GM18870 (cell line): ENCODE data around the gene SIL1.
"Not testable (repeated sequence)": the region's sequence is repeated elsewhere in the genome, so short reads cannot be mapped to it uniquely, and the experiment has no call there.

ENCODE experiments used
- ATAC-seq: cut with Tn5 transposase; IDR thresholded peaks from one replicate; pipeline ENCODE4 v1.9.1; 2021; ENCODE audit warnings: moderate library complexity; ENCODE audit not compliant: unreplicated experiment

Gene SIL1

DNA sequence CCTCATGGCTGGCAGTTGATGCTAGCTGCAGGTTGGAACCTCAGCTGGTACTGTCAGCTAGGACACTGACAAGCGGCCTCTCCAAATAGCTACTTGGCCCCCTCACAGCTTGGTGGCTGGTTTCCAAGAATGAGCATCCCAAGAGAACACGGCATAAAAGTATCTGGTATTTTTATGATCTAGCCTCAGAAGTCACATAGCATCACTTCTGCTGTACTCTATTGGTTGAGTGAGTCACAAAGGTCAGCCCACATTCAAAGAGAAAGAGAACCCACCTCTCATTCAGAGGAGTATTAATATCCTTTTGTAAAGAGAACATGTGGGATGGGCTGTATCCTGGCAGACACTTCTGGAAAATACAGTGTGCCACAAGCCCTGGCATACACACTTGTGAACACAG lies 6.0 kb upstream of the SIL1 start:
- ATAC-seq = no peak

DNA sequence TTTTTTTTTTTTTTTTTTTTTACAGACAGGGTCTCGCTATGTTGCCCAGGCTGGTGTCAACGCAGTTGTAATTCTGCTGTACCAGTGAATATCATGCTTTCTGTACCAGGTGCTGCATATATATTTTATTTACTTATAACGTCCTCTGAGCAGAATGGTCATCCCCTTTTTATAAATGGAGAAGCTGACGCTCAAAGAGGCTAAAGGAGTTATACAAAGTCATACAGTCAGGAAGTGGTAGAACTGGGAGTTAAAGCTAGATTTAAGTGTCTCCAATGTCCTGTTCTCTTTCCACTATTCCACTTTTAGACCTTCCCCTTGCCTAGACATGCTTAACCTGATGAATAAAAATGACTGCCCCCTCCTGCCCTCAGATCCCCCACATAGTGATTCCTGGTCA lies 1.2 kb upstream of the SIL1 start:
- ATAC-seq = no peak

DNA sequence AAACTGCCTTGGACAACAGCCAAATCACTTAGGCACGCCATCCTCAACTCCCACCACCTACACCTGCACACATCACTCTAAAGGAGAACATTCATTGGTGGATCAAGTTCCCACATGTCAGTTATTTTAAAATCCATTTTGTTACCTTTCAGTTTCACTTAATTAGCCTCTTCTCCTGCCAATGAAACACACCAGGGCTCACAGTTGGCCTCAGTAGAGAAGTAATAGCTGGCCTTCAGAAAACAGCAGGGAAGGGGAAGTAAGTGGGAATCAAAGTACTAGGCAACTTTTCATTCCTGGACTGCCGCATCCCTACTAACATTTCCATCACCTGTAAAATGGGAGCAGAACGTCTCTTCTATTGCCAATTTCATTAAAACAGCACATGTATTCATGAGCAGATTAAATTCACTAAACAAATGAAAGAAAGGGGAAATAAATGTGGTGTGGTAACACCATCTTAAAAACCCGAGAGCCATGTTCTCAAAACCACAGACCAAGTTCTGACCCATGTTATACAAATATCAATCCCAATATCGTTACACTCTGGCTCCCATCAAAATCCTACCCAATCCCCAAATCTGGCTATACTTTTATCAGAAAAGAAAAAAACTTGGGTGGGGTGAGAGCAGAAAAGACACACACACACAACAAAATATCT lies 1.7 kb downstream of the SIL1 start:
- ATAC-seq = no peak

DNA sequence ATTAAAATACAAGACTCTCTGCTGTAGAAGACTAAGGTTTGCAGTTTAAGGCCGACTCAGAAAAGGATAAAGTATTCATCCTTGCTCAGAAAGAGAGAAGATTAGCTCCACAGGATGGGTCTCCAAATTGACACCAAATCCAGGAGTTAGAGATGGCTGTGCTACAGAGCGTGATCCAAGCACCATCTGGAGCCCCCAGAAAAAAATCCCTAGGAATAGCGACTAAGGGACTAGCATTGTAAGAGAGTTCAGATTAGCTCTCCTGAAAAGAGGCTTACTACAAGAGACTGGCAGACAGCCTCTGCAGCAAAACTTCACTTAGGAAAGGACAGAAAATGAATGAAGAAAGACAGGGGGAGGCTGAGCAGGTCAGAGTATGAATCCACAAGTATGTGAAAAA lies 3.7 kb downstream of the SIL1 start:
- no peak for ATAC-seq

DNA sequence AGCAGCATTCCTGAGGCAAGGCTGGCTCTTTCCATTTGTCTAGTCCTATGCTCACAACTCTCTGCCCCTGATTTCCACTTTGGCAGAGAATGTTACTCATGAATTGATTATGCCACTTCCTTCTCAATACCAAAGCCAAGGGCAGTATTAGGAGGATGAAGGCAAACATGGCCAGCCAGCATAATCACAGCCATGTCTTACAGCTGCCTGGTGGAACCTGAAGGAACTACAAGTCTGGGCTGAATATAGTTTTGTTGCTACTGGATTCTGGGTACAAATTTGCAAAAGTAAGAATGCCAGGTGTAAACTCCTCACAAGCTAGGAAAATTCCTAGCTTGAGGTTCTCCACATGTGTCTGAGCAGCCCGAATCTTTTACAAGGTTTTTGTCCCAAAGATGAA lies 4.2 kb downstream of the SIL1 start:
- ATAC-seq = no peak

DNA sequence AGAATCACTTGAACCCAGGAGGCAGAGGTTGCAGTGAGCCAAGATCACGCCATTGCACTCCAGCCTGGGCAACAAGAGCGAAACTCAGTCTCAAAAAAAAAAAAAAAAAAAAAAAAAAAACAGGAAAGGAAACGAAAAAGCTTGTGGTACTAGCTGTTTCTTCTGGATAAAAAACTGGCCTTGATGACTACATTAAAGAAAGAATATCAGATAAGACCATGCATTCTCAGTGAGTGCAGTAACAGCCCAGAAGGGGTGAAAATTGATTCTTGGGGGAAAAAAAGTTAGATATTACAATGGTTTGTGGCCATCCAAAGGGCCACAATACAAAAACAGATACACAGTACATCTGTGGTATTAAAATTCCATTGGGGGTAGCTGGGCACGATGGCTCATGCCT lies 5.3 kb downstream of the SIL1 start:
- ATAC-seq = not testable (repeated sequence)

DNA sequence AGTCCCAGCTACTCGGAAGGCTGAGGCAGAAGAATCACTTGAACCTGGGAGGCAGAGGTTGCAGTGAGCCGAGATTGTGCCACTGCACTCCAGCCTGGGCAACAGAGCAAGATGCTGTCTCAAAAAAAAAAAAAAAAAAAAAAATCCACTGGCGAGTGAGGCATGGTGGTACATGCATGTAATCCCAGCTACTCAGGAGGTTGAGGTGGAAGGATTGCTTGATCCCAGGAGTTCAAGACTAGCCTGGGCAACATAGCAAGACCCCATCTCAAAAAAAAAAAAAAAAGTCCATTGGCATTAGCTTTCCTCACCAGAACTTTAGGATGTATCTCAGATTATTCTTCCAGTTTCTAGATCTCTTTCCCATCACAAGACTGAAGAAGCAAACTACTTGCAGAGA lies 6.2 kb downstream of the SIL1 start:
- ATAC-seq = not testable (repeated sequence)

DNA sequence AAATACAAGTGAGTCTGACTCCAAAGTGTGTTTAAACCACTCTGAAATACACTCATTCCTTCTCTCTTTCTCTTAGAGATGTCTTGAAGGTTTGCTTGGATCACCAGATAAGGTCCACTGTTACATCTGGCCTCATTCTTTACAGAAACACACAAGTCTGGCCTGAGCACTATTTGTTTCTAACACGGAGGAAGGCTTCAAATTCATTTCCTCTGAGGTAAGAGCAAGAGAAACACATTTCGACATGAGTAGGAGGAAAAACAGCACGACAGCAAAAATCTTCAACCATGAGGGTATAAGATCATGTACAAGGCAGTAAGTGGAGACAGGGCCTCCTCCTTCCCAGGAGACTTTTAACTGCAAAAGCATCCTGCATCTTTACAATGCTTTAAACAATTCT lies 8.0 kb downstream of the SIL1 start:
- ATAC-seq = no peak

DNA sequence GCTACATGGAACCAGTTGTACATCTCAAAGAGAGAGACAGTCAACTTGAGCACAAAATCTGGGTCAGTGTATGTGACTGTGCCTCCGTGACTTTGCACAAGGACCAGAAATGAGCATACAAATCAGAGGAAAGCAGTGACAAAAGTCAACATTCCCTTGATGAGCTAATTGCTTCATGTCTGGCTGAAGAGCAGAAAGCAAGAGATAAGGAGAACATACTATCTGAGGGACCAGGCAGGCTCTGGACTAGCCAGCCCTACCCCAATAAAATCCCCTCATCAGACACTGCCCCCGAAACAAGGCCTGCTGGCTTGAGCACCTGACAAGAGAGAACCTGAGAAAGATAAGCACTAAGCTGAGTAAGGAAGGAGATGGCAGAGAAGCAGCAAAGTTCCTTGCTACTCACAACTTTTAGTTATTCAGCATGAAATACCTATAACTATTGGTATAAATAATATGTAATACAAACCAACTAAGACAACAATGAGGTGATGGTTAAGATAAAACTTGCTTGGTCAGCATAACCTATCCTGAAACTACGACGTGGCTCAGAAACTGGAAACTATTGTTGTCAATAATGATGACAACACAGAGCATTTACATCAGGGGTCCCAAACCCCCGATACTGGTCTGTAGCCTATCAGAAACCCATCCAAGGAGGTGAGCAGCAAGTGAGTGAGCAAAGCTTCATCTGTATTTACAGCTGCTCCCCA lies 9.5 kb downstream of the SIL1 start:
- no peak for ATAC-seq

DNA sequence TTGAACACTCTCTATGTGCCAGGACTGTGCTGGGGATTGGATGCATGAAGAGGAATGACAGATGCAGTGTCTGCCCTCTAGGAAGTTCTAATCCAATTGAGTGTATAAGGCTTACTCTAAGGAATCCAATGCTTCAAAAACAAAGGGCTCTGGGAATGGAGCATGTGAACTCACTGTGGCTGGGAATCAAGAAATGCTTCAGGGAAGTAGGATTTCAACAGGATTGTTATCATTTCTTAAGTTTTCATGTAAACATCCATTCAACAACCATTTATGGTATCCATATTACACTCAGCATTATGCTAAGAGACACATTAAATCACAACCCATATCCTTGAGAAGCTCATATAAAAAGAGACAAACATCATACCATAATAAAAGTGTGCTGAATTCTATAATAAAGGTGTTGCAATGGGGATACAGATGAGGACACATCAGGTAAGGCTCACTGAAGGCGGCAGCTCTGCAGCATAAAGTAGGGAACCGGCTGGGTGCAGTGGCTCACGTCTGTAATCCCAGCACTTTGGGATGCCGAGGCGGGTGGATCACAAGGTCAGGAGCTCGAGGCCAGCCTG lies 11.3 kb downstream of the SIL1 start:
- no peak for ATAC-seq

DNA sequence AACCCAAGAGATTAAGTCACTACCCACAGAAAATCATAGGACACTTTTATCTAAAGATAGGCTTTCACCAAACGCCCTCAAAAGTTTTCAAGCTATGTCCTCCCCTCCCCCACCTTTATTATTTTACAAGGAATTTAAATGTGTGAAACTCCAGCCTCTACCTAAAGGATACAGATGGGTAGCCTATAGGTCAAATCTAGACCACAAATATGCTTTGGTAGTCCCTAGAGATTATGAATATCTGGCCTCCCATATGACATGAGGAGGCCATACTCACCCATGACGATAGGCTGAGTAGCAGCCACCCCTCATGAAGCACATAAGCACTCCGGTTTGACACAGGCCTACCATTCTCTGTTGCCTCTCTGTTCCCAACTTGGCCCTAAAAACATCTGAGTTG lies 11.9 kb downstream of the SIL1 start:
- ATAC-seq = no peak

DNA sequence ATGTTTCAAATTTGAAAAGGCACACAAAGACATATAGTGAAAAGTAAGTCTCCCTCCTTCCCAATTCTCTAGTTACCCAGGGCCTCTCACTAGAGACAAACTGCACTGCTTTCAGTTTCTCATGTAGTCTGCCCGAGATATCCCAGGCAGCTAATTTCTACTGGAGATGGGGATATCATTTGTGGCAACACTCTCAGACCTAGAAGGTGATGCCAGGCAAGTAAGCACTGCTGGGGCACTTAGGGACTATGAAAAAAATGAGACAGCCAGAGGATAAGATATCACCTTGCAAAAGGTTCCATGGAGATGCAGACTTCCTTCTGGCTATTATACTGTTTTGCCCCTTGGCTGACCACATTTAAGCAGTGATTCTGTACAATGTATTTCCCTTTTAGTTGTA lies 12.6 kb downstream of the SIL1 start:
- no peak for ATAC-seq

DNA sequence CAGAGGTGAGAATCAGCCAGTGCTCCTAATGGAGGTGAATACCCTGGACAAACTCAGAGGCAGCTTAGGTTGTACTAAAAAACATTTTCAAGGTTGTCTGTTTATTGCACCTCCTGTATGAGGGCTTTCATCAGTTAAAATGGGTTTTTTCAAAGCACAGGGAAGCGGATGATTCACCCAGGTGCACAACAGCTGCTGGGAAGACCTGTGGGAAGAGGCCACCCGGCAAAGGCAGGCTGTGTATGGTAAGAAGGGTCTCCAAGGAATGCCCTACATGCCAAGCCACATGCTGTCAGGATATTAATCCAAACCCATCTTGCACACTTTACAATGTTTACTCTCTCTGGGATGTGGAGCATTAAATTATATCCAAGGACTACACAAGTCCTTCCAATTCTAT lies 14.7 kb downstream of the SIL1 start:
- ATAC-seq = no peak

DNA sequence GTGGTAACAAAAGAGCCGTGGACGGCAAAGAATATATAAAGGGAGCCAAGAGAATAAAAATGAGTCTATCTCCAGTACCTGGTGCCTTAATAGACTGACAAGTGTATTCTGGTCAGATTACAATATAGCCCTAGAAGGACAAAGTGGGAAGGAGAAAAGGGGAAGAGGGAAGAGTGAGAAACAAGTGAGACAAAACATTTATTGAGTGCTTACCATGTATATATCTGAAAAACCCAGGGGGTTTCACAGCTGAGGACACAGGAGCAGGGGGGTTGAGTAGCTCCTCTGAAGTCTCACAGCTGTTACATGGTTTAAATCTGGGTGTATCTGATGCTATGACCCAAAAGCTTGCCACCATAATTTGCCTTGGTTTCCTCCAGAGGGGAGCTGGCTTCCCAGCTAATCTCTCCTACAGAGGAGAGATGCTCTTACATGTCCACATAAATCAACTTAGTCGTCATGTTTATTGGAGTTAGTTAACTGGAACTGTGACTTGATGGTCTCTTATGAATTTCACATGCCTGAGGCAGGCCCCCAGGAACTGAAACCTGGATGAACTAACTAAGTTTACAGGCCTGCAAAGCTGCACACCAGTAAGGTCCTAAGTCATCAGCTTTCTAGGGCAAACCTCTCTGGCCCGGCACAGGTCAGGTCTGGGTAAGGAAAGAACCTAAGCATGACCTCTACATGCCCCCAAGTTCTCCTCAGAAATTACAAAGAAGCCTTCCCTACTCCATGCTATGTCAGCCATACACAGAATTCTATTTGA lies 15.5 kb downstream of the SIL1 start:
- ATAC-seq = no peak

DNA sequence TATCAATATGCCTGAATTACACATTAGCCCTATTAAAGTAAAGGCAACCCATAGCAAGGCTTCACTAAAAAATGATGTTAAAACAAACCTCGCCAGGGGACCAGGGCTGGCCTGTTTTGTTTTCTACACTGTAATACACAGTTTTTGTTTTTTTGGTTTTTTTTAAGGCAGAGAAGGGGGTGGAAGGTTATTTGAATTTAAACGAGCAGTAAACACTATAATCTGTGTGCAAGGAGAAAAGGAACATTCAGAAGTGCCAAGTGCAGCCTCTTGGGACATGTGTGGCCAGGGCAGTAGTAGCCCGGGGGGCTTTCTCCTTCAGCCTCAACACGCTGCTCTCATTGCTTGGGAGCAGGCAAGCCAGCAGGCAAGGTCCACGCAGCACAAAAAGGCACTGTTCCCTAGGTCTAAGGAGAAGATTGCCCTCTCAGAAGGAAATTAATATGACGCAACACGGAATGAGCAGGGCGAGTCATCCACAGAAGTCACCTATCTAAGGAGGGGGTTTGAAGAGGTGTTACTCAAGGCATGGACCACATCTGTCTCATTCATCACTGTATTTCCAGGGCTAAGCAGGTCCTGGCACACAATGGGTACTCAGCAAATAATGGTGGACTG lies 16.2 kb downstream of the SIL1 start:
- no peak for ATAC-seq

DNA sequence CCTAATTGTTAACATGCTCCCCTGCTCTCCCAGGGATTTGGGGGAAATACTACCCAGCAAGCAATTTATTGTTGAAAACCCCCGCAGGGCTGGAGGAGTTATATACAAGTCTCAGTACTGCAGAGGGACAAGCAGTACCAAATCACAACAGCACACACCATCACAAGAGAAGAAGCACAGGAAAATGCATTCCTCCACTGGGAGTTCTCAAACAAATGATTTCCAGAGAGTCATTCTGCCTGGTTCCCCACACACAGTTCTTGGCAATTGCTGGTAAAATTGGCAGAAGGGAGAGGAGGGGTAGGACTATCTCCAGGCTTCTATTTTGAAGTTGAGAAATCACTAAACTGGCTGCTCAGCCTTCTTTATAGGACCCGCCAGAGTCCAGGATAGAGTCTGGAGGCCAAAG lies 16.8 kb downstream of the SIL1 start:
- no peak for ATAC-seq

DNA sequence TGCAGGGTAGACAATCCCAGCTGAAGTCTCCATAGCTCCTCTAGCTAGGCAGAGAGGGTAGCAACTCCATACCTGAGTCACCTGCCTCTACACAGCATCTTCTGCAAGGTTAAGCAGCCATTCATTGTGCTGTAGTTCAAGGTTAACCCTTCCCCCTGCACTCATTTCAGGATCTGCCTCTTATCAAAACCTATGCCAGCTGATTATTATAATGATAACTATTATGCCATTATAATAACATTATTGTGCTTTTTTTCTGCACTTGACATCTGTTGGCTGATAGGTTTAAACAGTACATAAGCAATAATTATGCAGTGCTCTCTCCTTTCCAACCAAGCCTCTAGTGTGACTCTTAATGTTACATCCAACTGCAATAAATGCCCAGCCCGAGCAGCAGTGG lies 17.3 kb downstream of the SIL1 start:
- ATAC-seq = no peak

DNA sequence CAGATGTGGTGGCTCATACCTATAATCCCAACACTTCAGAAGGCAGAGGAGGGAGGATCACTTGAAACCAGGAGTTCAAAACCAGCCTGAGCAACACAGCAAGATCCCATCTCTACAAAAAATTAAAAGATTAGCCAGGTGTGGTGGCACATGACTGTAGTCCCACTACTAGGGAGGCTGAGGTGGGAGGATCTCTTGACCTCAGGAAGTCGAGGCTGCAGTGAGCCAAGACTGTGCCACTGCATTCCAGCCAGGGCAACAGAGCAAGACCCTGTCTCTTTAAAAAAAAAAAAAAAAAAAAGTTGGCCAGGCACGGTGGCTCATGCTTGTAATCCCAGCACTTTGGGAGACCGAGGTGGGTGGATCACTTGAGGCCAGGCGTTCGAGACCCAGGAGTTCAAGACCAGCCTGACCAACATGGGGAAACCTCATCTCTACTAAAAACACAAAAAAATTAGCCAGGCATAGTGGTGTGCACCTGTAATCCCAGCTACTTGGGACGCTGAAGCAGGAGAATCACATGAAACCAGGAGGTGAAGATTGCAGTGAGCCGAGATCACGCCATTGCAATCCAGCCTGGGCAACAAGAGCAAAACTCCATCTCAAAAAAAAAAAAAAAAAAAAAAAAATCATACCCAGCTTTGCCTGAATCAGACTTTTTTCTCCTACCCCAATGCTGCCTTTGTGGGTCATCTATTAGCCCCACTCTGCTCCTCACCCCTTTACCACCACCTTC lies 18.2 kb downstream of the SIL1 start:
- ATAC-seq = not testable (repeated sequence)

DNA sequence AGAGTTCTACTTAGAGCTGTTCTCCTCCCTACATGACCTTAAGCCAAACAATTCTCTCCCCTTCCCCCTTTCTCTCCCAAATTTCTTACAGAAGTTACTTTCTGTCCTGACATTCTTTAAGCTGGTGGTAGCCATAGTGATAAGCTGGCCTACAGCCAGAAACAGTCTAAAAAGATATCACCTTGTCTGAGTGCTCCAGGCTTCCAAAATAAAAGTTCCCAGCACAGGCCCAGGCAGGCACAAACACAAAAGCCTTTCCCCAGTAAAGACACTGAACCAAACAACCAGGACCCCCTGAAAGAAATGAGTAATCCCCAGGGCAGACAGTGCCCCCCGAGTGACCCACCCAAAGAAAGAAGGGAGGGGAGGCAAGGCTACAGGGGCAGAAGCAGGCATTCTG lies 19.2 kb downstream of the SIL1 start:
- no peak for ATAC-seq

DNA sequence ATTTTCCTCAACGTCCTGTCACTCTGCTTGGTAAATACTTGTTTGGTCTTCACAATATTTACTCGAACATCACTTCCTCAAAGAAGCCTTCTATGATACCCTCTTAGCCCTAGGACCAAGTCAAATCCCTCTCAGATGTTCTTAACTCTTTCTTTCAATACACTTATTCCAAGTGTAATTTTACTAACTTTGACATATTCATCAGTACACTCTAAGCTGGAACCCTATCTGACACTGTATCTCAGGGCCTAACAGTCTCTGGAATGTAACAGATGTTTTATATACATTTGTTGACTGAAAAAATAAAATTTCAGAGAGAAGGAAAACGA lies 19.6 kb downstream of the SIL1 start:
- peak; percentile 6 for ATAC-seq
